Colon (tissue), 2 donors: ENCODE data around the gene RAPGEF3.

Experiments
- FAIRE-seq: peaks from 2 replicates; lab custom pipeline; 2012; peaks lifted over from hg19 to GRCh38; lab: Jason Lieb, UNC
- donor health status: control.
- donor health status: control.

RAPGEF3 gene

GRCh38 chr12:47758834-47759690 is at the start of gene RAPGEF3:
TSS of gene RAPGEF3 (minus strand) at chr12:47758880. CDS start at chr12:47758556, 324 bp downstream.
- no peak for FAIRE-seq

GRCh38 chr12:47808050-47808449 is 49.4 kb upstream of the RAPGEF3 start:
- FAIRE-seq: no peak

- no peak for FAIRE-seq
Measured at GRCh38 chr12:47807338-47807737, 48.7 kb upstream of the RAPGEF3 start.

- FAIRE-seq: no peak
Measured at GRCh38 chr12:47805417-47805816, 46.7 kb upstream of the RAPGEF3 start.

GRCh38 chr12:47804171-47804570 is 45.5 kb upstream of the RAPGEF3 start:
- FAIRE-seq: no peak

- FAIRE-seq: no peak
Measured at GRCh38 chr12:47803191-47803875, 44.7 kb upstream of the RAPGEF3 start.

- no peak for FAIRE-seq
Measured at GRCh38 chr12:47802312-47802711, 43.6 kb upstream of the RAPGEF3 start.

- no peak for FAIRE-seq
Measured at GRCh38 chr12:47801904-47802246, 43.2 kb upstream of the RAPGEF3 start.

- no peak for FAIRE-seq
Measured at GRCh38 chr12:47801170-47801903, 42.7 kb upstream of the RAPGEF3 start.

GRCh38 chr12:47800582-47800981 is 41.9 kb upstream of the RAPGEF3 start:
- no peak for FAIRE-seq

GRCh38 chr12:47799357-47799955 is 40.8 kb upstream of the RAPGEF3 start:
- FAIRE-seq: no peak

- no peak for FAIRE-seq
Measured at GRCh38 chr12:47798382-47798948, 39.8 kb upstream of the RAPGEF3 start.

GRCh38 chr12:47797441-47797840 is 38.8 kb upstream of the RAPGEF3 start:
- FAIRE-seq: no peak

GRCh38 chr12:47795814-47796411 is 37.2 kb upstream of the RAPGEF3 start:
- FAIRE-seq: no peak

GRCh38 chr12:47795121-47795813 is 36.6 kb upstream of the RAPGEF3 start:
- FAIRE-seq: no peak

- no peak for FAIRE-seq
Measured at GRCh38 chr12:47794679-47795078, 36.0 kb upstream of the RAPGEF3 start.

- no peak for FAIRE-seq
Measured at GRCh38 chr12:47793015-47793681, 34.5 kb upstream of the RAPGEF3 start.

- FAIRE-seq: no peak
Measured at GRCh38 chr12:47791874-47792273, 33.2 kb upstream of the RAPGEF3 start.

- no peak for FAIRE-seq
Measured at GRCh38 chr12:47791351-47791746, 32.7 kb upstream of the RAPGEF3 start.

- no peak for FAIRE-seq
Measured at GRCh38 chr12:47790676-47791350, 32.1 kb upstream of the RAPGEF3 start.
